Astrocyte (in vitro differentiated cells and primary cell): Measurements from ENCODE around the gene URM1. TPM values are rescaled to one million over a fixed set of nuclear protein-coding genes. Genes with fewer than 3 reads are reported as not detected.

Experiments
- DNase-seq: peaks from one replicate; pipeline ENCODE4 v3.0.0-alpha.2; 2010; ENCODE audit warnings: low read depth
- FAIRE-seq: peaks from 2 replicates; lab custom pipeline; 2011; peaks lifted over from hg19 to GRCh38; lab: Jason Lieb, UNC
- H2AFZ ChIP-seq: 2 replicates; pipeline ENCODE4 v1.6.0; 2012; ENCODE audit warnings: low read depth, low read length, inconsistent platforms
- H3K27ac ChIP-seq: 2 replicates; pipeline ENCODE4 v1.5.1; 2011; ENCODE audit warnings: low read depth, low read length, inconsistent platforms
- H3K27me3 ChIP-seq: 2 replicates; pipeline ENCODE4 v1.6.0; 2011; ENCODE audit warnings: low read length, inconsistent platforms; ENCODE audit not compliant: insufficient read depth
- H3K36me3 ChIP-seq: 2 replicates; pipeline ENCODE4 v1.5.1; 2011; ENCODE audit warnings: low read length, inconsistent platforms; ENCODE audit not compliant: insufficient read depth
- H3K4me1 ChIP-seq: 2 replicates; pipeline ENCODE4 v1.5.1; 2011; ENCODE audit warnings: low read length, inconsistent platforms; ENCODE audit not compliant: insufficient read depth
- H3K4me2 ChIP-seq: 2 replicates; pipeline ENCODE4 v1.6.0; 2012; ENCODE audit warnings: low read length, inconsistent platforms
- H3K4me3 ChIP-seq: 2 replicates; pipeline ENCODE4 v1.5.1; 2011; ENCODE audit warnings: low read depth, mild to moderate bottlenecking, low read length, inconsistent platforms; ENCODE audit not compliant: insufficient read depth
- H3K79me2 ChIP-seq: 2 replicates; pipeline ENCODE4 v1.6.0; 2012; ENCODE audit warnings: mild to moderate bottlenecking, low read length, inconsistent platforms; ENCODE audit not compliant: insufficient read depth
- H3K9ac ChIP-seq: 2 replicates; pipeline ENCODE4 v1.6.0; 2012; ENCODE audit warnings: mild to moderate bottlenecking, low read length, inconsistent platforms
- H3K9me3 ChIP-seq: 2 replicates; pipeline ENCODE4 v1.5.1; 2012; ENCODE audit warnings: low read depth, mild to moderate bottlenecking, low read length, inconsistent platforms; ENCODE audit not compliant: insufficient read depth
- H4K20me1 ChIP-seq: 2 replicates; pipeline ENCODE4 v1.6.0; 2012; ENCODE audit warnings: low read length, inconsistent platforms; ENCODE audit not compliant: insufficient read depth
- H3K27ac Mint-ChIP-seq: one replicate; pipeline ENCODE4 v1.8.0; 2021; ENCODE audit warnings: mild to moderate bottlenecking, mixed read lengths; ENCODE audit not compliant: unreplicated experiment
- H3K27me3 Mint-ChIP-seq: one replicate; pipeline ENCODE4 v1.8.0; 2021; ENCODE audit warnings: low read depth, mixed read lengths; ENCODE audit not compliant: unreplicated experiment
- H3K36me3 Mint-ChIP-seq: one replicate; pipeline ENCODE4 v1.8.0; 2021; ENCODE audit warnings: low read depth, mixed read lengths; ENCODE audit not compliant: unreplicated experiment
- H3K4me1 Mint-ChIP-seq: one replicate; pipeline ENCODE4 v1.8.0; 2021; ENCODE audit warnings: low read depth, mixed read lengths; ENCODE audit not compliant: unreplicated experiment
- H3K4me3 Mint-ChIP-seq: one replicate; pipeline ENCODE4 v1.8.0; 2021; ENCODE audit warnings: mild to moderate bottlenecking, moderate library complexity, mixed read lengths; ENCODE audit not compliant: unreplicated experiment
- H3K9me3 Mint-ChIP-seq: one replicate; pipeline ENCODE4 v1.8.0; 2021; ENCODE audit warnings: mild to moderate bottlenecking, mixed read lengths; ENCODE audit not compliant: unreplicated experiment
- EZH2 ChIP-seq: IDR thresholded peaks from 2 replicates; pipeline ENCODE4 v1.6.1; 2012; ENCODE audit warnings: mild to moderate bottlenecking, low read length, inconsistent platforms; ENCODE audit not compliant: insufficient read depth
- total RNA-seq: library from RNA; stranded (reverse); gene quantifications from 2 replicates; pipeline ENCODE4 v1.2.1, GENCODE V29; 2021
- TF ChIP-seq, protein P1 (sequence below): IDR thresholded peaks from 2 replicates; pipeline ENCODE4 v1.5.1; 2011; ENCODE audit warnings: low read depth, mild to moderate bottlenecking, inconsistent platforms, low read length, moderate library complexity; ENCODE audit not compliant: insufficient read depth

URM1 gene
- total RNA-seq, 1 donor from 2014 or later: 50.7 TPM

DNA sequence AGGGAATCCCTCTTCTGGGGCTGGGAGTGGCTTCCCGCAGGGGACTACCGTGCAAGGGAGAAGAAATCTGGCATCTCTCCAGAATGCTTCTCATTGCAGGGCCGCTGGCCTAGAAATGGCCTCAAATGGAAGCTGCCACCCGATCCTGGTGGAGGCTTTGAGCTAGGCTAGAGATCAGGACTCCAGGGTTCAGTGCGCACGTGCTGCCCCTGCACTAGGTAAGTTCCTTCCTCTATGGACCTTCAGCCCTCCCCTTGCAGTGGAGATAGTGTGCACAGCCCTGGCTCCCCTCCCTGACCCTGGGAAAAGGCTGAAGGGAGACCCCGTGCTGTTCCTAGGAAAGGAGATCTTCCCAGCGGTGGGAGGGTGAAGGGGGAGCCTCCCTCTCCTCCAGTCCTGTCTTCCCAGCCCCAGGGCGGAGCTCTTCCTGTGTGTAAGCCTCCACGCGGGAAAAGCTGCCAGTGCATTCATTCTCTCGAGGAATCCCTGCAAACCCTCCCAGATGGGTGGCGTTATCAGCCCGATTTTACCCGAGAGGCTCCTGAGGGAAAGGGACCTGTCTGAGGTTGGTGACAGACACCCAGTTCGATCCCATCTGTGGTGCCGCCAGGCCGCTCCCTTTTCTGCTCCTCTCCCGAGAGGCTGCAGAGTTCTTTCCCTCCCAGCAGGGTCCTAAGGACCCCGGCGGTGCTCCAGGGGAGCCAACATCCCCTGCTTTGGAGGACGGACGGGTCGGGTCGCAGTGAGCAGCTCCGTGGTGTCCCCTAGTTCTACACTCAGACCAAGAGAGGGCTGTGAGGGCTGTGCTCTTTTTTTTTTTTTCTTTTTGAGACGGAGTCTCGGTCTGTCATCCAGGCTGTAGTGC, 48.1 kb downstream of the URM1 start:
- Mint-ChIP-seq H3K9me3 (no peaks in the 10 kb centered on the region), H3K27me3 (peaks cover 24% of the 10 kb centered on the region), H3K4me3 (peak overlapping the region; percentile 79), H3K27ac (no peak overlapping the region), H3K36me3 (peaks cover 7% of the 10 kb centered on the region), H3K4me1 (peaks cover 3% of the 10 kb centered on the region)
- H2AFZ ChIP-seq: peak overlapping the region; percentile 43
- H4K20me1 ChIP-seq: no peaks in the 10 kb centered on the region
- H3K4me3 ChIP-seq: peak overlapping the region; percentile 73
- no peak overlapping the region for H3K27ac ChIP-seq
- peaks cover 12% of the 10 kb centered on the region for H3K79me2 ChIP-seq
- TF ChIP-seq, protein P1, sequence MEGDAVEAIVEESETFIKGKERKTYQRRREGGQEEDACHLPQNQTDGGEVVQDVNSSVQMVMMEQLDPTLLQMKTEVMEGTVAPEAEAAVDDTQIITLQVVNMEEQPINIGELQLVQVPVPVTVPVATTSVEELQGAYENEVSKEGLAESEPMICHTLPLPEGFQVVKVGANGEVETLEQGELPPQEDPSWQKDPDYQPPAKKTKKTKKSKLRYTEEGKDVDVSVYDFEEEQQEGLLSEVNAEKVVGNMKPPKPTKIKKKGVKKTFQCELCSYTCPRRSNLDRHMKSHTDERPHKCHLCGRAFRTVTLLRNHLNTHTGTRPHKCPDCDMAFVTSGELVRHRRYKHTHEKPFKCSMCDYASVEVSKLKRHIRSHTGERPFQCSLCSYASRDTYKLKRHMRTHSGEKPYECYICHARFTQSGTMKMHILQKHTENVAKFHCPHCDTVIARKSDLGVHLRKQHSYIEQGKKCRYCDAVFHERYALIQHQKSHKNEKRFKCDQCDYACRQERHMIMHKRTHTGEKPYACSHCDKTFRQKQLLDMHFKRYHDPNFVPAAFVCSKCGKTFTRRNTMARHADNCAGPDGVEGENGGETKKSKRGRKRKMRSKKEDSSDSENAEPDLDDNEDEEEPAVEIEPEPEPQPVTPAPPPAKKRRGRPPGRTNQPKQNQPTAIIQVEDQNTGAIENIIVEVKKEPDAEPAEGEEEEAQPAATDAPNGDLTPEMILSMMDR: no peak
- no peak for TF ChIP-seq EZH2
- peaks cover 14% of the 10 kb centered on the region for H3K27me3 ChIP-seq
- peak overlapping the region; percentile 97 for H3K4me2 ChIP-seq
- H3K9me3 ChIP-seq: no peaks in the 10 kb centered on the region
- H3K9ac ChIP-seq: peak overlapping the region; percentile 80
- DNase-seq (no peak), FAIRE-seq (no peak)
- peaks cover 12% of the 10 kb centered on the region for H3K4me1 ChIP-seq
- H3K36me3 ChIP-seq: peaks cover 3% of the 10 kb centered on the region

DNA sequence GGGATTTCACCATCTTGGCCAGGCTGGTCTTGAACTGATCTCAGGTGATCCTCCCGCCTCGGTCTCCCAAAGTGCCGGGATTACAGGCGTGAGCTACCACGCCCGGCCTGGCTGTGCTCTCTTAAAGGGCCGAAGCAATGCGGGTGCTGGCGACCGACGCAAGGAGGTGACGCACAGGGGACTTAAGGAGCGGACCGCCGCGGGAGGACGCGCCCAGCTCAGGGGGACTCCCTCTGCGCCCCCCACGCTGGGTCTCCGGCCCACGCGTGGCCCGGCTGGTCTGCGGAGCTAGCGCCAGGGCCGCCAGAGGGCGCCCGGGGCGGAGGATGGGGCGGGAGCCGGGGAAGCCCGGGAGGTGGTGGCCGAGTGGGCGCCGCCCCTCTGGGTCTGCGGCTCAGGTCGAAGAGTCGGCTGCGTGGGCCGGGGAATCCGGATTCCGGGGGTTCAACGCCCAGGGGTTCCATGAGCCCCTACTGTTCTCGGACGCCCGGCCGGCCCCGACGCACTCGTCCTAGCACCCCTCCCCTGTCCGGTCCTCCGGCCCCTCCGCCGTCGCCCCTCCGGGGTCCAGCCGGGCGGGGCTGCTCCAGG, 49.0 kb downstream of the URM1 start:
- Histone ChIP-seq H3K9ac (peak overlapping the region; percentile 80), H3K9me3 (no peaks in the 10 kb centered on the region), H3K36me3 (peaks cover 3% of the 10 kb centered on the region), H3K27ac (peak overlapping the region; percentile 19), H4K20me1 (no peaks in the 10 kb centered on the region), H3K4me3 (peak overlapping the region; percentile 73), H3K27me3 (peaks cover 9% of the 10 kb centered on the region), H2AFZ (peak overlapping the region; percentile 87), H3K79me2 (peaks cover 12% of the 10 kb centered on the region), H3K4me2 (peak overlapping the region; percentile 97), H3K4me1 (peaks cover 12% of the 10 kb centered on the region)
- Mint-ChIP-seq H3K4me1 (peaks cover 3% of the 10 kb centered on the region), H3K4me3 (peak overlapping the region; percentile 79), H3K27me3 (peaks cover 17% of the 10 kb centered on the region), H3K9me3 (no peaks in the 10 kb centered on the region), H3K27ac (no peak overlapping the region), H3K36me3 (peaks cover 10% of the 10 kb centered on the region)
- no peak for DNase-seq
- no peak for FAIRE-seq
- TF ChIP-seq, protein P1: peak; percentile 35
- TF ChIP-seq EZH2: no peak
